Karpas-422 (cell line): ENCODE results near the gene SMG9. TPM values are rescaled to one million over a fixed set of nuclear protein-coding genes. Genes with fewer than 3 reads are reported as not detected.
A peak's percentile ranks its signal among the peaks of the same experiment; 100 is the strongest.
"Not testable (repeated sequence)": the region's sequence is repeated elsewhere in the genome, so short reads cannot be mapped to it uniquely, and the experiment has no call there.

Experiments
- DNase-seq: peaks from one replicate; pipeline ENCODE4 v3.0.0-alpha.2; 2015
- H2AFZ ChIP-seq: fragments of 200-600 bp; sonication (generic); 2 replicates; pipeline ENCODE4 v1.6.1; 2014; ENCODE audit warnings: antibody characterized with exemption, low read length, mixed read lengths
- H3K27ac ChIP-seq: fragments of 200-600 bp; sonication (generic); 2 replicates; pipeline ENCODE4 v1.5.1; 2014; ENCODE audit warnings: mild to moderate bottlenecking, low read length, moderate library complexity
- H3K27me3 ChIP-seq: fragments of 200-600 bp; sonication (generic); 2 replicates; pipeline ENCODE4 v1.6.1; 2014; ENCODE audit warnings: low read length, mixed read lengths
- H3K36me3 ChIP-seq: fragments of 200-600 bp; sonication (generic); 2 replicates; pipeline ENCODE4 v1.6.1; 2014; ENCODE audit warnings: low read length, mixed read lengths; ENCODE audit not compliant: insufficient read depth
- H3K4me1 ChIP-seq: fragments of 200-600 bp; sonication (generic); 2 replicates; pipeline ENCODE4 v1.6.1; 2014; ENCODE audit warnings: mild to moderate bottlenecking, low read length, mixed read lengths
- H3K4me2 ChIP-seq: fragments of 200-600 bp; sonication (generic); 2 replicates; pipeline ENCODE4 v1.6.1; 2014; ENCODE audit warnings: low read length, low read depth, mild to moderate bottlenecking; ENCODE audit not compliant: poor library complexity, severe bottlenecking
- H3K4me3 ChIP-seq: fragments of 200-600 bp; sonication (generic); 2 replicates; pipeline ENCODE4 v1.5.1; 2014; ENCODE audit warnings: mild to moderate bottlenecking, antibody characterized with exemption, low read length, mixed read lengths
- H3K79me2 ChIP-seq: fragments of 200-600 bp; sonication (generic); 2 replicates; pipeline ENCODE4 v1.6.1; 2014; ENCODE audit warnings: mild to moderate bottlenecking, low read length, mixed read lengths
- H3K9ac ChIP-seq: fragments of 200-600 bp; sonication (generic); 2 replicates; pipeline ENCODE4 v1.6.0; 2014; ENCODE audit warnings: low read length
- H3K9me2 ChIP-seq: fragments of 200-600 bp; sonication (generic), shearing (Covaris generic); replicated peaks from 2 replicates; pipeline ENCODE4 v1.6.0; 2014; ENCODE audit warnings: mild to moderate bottlenecking, low read length, moderate library complexity; ENCODE audit not compliant: insufficient read depth
- H3K9me3 ChIP-seq: fragments of 300-700, 200-600 bp; sonication (generic); 2 replicates; pipeline ENCODE4 v1.6.1; 2014; ENCODE audit warnings: low read length, mixed read lengths
- H4K20me1 ChIP-seq: fragments of 200-600 bp; sonication (generic); 2 replicates; pipeline ENCODE4 v1.6.1; 2014; ENCODE audit warnings: mild to moderate bottlenecking, antibody characterized with exemption, low read length, low read depth; ENCODE audit not compliant: insufficient read depth
- total RNA-seq: library from RNA; depleted of rRNA; stranded (reverse); fragments of >200 nt; shearing (Covaris generic); gene quantifications from 2 replicates; pipeline ENCODE4 v1.2.3, GENCODE V29; 2014; ENCODE audit warnings: low replicate concordance

Gene SMG9
- total RNA-seq, 1 experiment from 2014 or later, result 11.0 TPM

DNA sequence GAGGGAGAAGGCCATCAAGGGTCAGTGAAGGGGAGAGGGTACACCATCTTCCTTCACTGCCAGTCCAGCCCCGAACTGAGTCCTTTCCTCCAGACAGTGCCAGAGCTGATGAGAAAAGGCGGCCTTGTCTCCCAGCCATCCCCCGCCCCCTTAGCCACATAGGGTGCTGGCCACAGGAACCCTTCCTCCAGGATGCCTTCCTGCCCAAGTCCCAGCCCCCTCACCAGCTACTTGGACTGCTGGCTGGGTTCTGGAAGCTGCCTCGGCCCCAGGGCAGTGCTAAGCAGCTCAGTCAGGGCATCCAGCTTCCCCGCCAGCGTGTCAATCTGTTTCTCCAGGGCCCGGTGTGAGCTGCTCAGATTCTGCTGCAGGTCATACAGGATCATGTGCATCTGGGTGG, 12.6 kb upstream of the SMG9 start:
- H3K36me3 ChIP-seq, result no peaks in the 10 kb centered on the region
- no peaks in the 10 kb centered on the region for H3K9me2 ChIP-seq
- H3K4me1 ChIP-seq, result peaks cover 5% of the 10 kb centered on the region
- no peaks in the 10 kb centered on the region for H3K27me3 ChIP-seq
- H3K9me3 ChIP-seq, result no peaks in the 10 kb centered on the region
- H2AFZ ChIP-seq, result no peak overlapping the region
- H3K9ac ChIP-seq, result no peak overlapping the region
- H3K4me2 ChIP-seq, result no peak overlapping the region
- H3K79me2 ChIP-seq, result no peaks in the 10 kb centered on the region
- DNase-seq, result peak; percentile 21
- H4K20me1 ChIP-seq, result no peaks in the 10 kb centered on the region
- no peak overlapping the region for H3K4me3 ChIP-seq
- H3K27ac ChIP-seq, result no peak overlapping the region

DNA sequence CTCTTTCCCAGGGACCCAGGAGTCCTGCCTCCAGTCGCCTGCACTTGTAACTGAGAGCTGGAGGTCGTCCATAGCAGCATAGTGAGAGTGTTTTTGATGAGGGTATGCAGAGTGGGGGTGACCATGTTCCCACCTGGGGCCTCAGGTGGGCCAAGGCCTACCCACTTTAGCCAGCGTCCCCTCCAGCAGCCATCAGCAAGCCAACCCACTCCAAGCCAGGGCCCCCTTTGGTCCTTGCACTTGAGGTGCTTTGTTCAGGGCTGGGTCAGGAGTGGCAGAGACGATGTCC, 11.9 kb upstream of the SMG9 start:
- Histone ChIP-seq H3K9ac (no peak overlapping the region), H3K36me3 (no peaks in the 10 kb centered on the region), H3K79me2 (no peaks in the 10 kb centered on the region), H3K4me3 (no peak overlapping the region), H3K9me3 (no peaks in the 10 kb centered on the region), H4K20me1 (no peaks in the 10 kb centered on the region), H3K27me3 (no peaks in the 10 kb centered on the region), H3K4me1 (peaks cover 5% of the 10 kb centered on the region), H2AFZ (no peak overlapping the region), H3K4me2 (no peak overlapping the region), H3K27ac (no peak overlapping the region), H3K9me2 (no peaks in the 10 kb centered on the region)
- no peak for DNase-seq

DNA sequence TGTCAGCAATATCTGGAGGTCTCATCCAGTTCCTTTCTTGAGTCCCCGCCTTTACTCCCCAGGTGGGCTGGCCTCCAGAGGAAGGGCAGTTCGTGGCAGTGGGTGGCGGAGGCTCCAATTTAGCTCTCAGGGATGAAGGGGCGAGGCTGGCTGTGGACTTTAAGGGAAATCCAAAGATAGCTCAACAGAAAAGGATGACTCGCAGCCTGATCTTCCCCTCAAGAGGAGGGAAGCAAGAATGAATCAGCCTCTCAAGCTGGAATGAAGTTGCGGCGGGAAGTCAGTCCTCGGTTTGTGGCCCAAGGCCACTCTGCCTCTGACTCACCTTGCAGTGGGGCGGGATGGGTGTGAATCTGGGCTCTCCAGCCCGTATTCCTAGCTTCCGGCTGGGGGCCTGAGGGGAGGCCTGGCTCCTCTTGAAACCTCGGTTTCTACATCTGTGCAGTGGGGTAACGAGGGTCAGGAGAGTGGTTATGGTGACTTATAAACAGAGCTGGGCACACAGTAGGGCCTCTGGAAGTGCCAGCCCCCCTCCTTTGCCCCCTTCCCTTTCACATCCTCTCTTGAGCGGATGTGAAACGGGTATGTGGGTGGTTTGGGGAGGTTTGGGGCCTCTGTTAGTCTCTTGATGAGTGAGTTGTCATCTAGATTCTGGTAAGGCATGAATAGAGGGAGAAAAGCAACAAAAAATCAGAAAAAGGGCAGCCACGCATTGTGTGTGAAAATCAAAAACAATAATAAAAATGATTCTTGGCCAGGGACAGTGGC, 10.5 kb upstream of the SMG9 start:
- H3K79me2 ChIP-seq, result no peaks in the 10 kb centered on the region
- no peak overlapping the region for H3K4me3 ChIP-seq
- H3K9me2 ChIP-seq, result no peaks in the 10 kb centered on the region
- H3K27me3 ChIP-seq, result no peaks in the 10 kb centered on the region
- peaks cover 5% of the 10 kb centered on the region for H3K4me1 ChIP-seq
- H4K20me1 ChIP-seq, result no peaks in the 10 kb centered on the region
- H3K9me3 ChIP-seq, result no peaks in the 10 kb centered on the region
- H2AFZ ChIP-seq, result no peak overlapping the region
- H3K27ac ChIP-seq, result no peak overlapping the region
- no peak for DNase-seq
- H3K4me2 ChIP-seq, result no peak overlapping the region
- H3K9ac ChIP-seq, result no peak overlapping the region
- no peaks in the 10 kb centered on the region for H3K36me3 ChIP-seq

DNA sequence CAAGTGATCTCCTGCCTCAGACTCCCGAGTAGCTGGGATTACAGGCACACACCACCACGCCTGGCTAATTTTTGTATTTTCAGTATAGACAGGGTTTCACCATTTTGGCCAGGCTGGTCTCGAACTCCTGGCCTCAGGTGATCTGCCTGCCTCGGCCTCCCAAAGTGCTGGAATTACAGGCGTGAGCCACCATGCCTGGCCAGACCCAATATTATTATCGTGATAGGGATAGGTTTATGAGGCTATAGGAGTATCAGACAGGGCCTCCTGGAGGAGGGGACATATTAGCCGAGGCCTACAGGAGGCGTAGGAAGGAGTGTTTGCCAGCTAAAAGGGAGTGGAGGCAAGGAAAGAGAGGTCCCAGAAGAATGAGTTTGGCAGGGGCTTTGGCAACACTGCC, 9.9 kb upstream of the SMG9 start:
- not testable (repeated sequence) for H3K4me2 ChIP-seq, H3K4me1 ChIP-seq, H3K27me3 ChIP-seq, DNase-seq, H3K9me3 ChIP-seq, H3K9me2 ChIP-seq, H2AFZ ChIP-seq, H3K4me3 ChIP-seq, H3K9ac ChIP-seq, H3K79me2 ChIP-seq, H3K27ac ChIP-seq, H4K20me1 ChIP-seq, H3K36me3 ChIP-seq

DNA sequence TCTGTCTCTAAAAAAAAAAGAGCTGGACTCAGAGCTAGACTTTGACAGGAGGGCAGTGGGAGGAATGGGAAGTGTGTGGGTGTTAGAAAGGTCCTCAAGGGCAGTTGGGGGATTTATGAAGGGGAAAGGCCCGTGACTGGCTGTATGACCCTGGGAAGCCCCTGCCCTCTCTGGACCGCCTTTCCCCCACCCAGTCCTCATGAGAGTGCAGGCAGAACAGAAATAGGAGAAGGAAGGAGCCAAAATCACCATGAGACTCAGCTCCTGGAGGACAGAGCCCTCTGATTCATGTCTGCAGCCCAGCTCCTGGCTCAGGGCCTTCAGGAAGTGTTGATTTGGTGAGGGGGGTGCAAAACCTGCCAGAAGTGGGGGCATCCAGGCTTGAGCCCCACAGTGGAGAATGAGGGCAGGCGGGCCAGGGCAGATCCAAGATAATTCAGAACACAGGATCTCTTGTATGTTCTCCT, 8.7 kb upstream of the SMG9 start:
- Histone ChIP-seq H3K36me3 (no peaks in the 10 kb centered on the region), H3K9me2 (no peaks in the 10 kb centered on the region), H3K4me2 (no peak overlapping the region), H3K79me2 (no peaks in the 10 kb centered on the region), H3K4me3 (no peak overlapping the region), H3K4me1 (peaks cover 10% of the 10 kb centered on the region), H3K27ac (no peak overlapping the region), H2AFZ (no peak overlapping the region), H4K20me1 (no peaks in the 10 kb centered on the region), H3K27me3 (no peaks in the 10 kb centered on the region), H3K9me3 (no peaks in the 10 kb centered on the region), H3K9ac (no peak overlapping the region)
- DNase-seq, result no peak

DNA sequence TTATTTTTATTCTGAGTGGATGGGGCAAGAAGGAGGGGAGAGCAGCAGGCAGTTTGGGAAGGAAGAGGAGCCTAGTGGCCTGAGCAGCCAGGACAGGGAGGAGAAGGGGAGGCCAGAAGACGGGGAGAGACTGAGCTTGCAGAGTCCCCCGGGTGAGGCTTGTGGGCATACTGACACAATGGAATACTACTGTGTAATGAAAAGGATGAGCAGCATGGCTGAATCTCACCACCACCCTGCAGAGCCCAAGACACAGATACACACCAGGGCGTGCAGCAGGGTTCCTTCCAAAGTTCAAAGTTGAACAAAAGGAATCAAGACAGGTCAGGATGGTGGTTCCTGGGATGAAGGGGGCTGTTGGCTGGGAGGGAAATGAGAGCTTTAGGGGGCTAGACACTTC, 8.1 kb upstream of the SMG9 start:
- Histone ChIP-seq H3K79me2 (no peaks in the 10 kb centered on the region), H3K4me2 (no peak overlapping the region), H3K4me3 (no peak overlapping the region), H3K9ac (no peak overlapping the region), H3K9me2 (no peaks in the 10 kb centered on the region), H3K4me1 (peaks cover 10% of the 10 kb centered on the region), H2AFZ (no peak overlapping the region), H3K9me3 (no peaks in the 10 kb centered on the region), H3K36me3 (no peaks in the 10 kb centered on the region), H4K20me1 (no peaks in the 10 kb centered on the region), H3K27me3 (no peaks in the 10 kb centered on the region), H3K27ac (no peak overlapping the region)
- DNase-seq, result no peak

DNA sequence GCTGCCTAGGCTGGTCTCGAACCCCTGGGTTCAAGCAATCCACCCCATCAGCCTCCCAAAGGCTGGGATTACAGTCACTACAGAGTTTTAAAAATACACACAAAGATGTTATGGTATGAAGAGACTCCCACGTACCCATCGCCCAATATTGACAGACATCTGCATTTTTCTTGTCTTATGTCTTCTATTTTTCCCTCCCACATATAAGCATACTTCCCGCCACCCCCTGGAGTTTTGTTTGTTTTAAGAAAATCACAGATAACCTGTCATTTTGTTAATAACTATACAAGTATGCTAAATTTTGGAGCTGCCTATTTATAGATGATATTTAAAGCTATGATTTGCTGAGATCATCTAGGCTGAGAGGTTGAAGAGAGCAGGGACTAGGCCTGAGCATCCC, 6.2 kb upstream of the SMG9 start:
- H3K9ac ChIP-seq, result no peak overlapping the region
- no peak overlapping the region for H3K27ac ChIP-seq
- no peaks in the 10 kb centered on the region for H3K27me3 ChIP-seq
- H3K9me2 ChIP-seq, result no peaks in the 10 kb centered on the region
- no peak for DNase-seq
- H3K9me3 ChIP-seq, result no peaks in the 10 kb centered on the region
- peaks cover 18% of the 10 kb centered on the region for H3K4me1 ChIP-seq
- H3K4me2 ChIP-seq, result no peak overlapping the region
- peaks cover 6% of the 10 kb centered on the region for H3K36me3 ChIP-seq
- peaks cover 3% of the 10 kb centered on the region; the same call in 1 of the 2 replicates for H3K79me2 ChIP-seq
- H4K20me1 ChIP-seq, result no peaks in the 10 kb centered on the region
- H2AFZ ChIP-seq, result no peak overlapping the region
- H3K4me3 ChIP-seq, result no peak overlapping the region

DNA sequence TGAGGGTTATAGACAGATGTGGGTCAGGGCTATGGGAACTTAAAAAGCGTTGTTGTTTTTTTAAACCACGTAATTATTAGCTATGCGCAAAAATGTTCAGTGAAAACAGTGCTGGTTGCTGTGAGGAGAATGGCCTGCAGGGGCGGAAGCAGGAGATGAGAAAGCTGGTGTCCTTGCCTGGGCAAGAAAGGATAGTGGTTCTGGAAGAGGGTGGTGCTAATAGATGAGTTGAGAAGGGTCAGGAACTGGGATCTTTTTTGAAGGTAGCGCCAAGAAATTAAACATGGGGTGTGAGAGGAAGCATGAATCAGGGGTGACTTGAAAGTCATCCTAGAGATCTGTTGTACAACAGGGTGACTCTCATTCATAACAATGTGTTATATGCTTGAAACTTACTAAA, 4.8 kb upstream of the SMG9 start:
- H3K9me2 ChIP-seq, result no peaks in the 10 kb centered on the region
- DNase-seq, result peak; percentile 59
- H3K4me3 ChIP-seq, result no peak overlapping the region
- H3K9me3 ChIP-seq, result no peaks in the 10 kb centered on the region
- no peaks in the 10 kb centered on the region for H3K27me3 ChIP-seq
- H3K4me1 ChIP-seq, result peaks cover 19% of the 10 kb centered on the region
- H3K79me2 ChIP-seq, result peaks cover 7% of the 10 kb centered on the region
- H3K36me3 ChIP-seq, result peaks cover 6% of the 10 kb centered on the region
- H3K4me2 ChIP-seq, result no peak overlapping the region
- 0 out of 2 replicates have a peak overlapping the region, but pooled peaks have one; percentile 33 for H2AFZ ChIP-seq
- H3K9ac ChIP-seq, result no peak overlapping the region
- no peaks in the 10 kb centered on the region for H4K20me1 ChIP-seq
- H3K27ac ChIP-seq, result no peak overlapping the region
